Measurements from ENCODE around the gene ADCY3.

GRCh38 chr2:24771061-24771460 is 149.0 kb downstream of the ADCY3 start:
- TF ChIP-seq CTCF (IDR thresholded peaks at IDR 0.05): no peak
- TF ChIP-seq JUND (IDR thresholded peaks at IDR 0.05): no peak
- no peak for TF ChIP-seq REST (IDR thresholded peaks at IDR 0.05; ENCODE audit: low read depth, low read length)
- no peak for TF ChIP-seq EZH2phosphoT487 (IDR thresholded peaks at IDR 0.05; ENCODE audit: borderline replicate concordance, low read depth)
- no peak for TF ChIP-seq NRF1 (IDR thresholded peaks at IDR 0.05; ENCODE audit: low read depth, low read length)
- no peak for TF ChIP-seq NFIC (IDR thresholded peaks at IDR 0.05; ENCODE audit: borderline replicate concordance)
- no peak for TF ChIP-seq CHD2 (IDR thresholded peaks at IDR 0.05; ENCODE audit: low read length, partially characterized antibody)
- no peak for TF ChIP-seq IRF3 (IDR thresholded peaks at IDR 0.05; ENCODE audit: low read depth, low read length)
